ENCODE data around the gene ZNF800. TPM values are rescaled to one million over a fixed set of nuclear protein-coding genes. Genes with fewer than 3 reads are reported as not detected.

Gene ZNF800
- total RNA-seq, 1 experiment from 2014 or later, result 25.7 TPM

GRCh38 chr7:127393368-127394058, 1.0 kb upstream of the ZNF800 start:
- Histone ChIP-seq H3K4me3 (ENCODE audit: low read depth, low read length, poor library complexity, severe bottlenecking) (peak overlapping the region; percentile 82), H3K27me3 (replicated peaks; ENCODE audit: insufficient read depth, low read depth, low read length, poor library complexity) (no peaks in the 10 kb centered on the region), H3K27ac (ENCODE audit: low read depth, low read length, poor library complexity, severe bottlenecking) (peak overlapping the region; percentile 86), H3K9me3 (ENCODE audit: low read depth, low read length, poor library complexity, severe bottlenecking) (no peaks in the 10 kb centered on the region), H3K4me1 (ENCODE audit: insufficient read depth, low read length, poor library complexity, severe bottlenecking) (peaks cover 15% of the 10 kb centered on the region), H3K36me3 (ENCODE audit: insufficient read depth, low read length, poor library complexity, severe bottlenecking) (peaks cover 21% of the 10 kb centered on the region)
- POLR2A ChIA-PET (ENCODE audit: low non-redundant PET), result no interaction called here
- DNase-seq (ENCODE audit: low spot score), result peak; percentile 42
- intact Hi-C loops (cut with micrococcal nuclease; ENCODE audit: unreplicated experiment), result no loop called here
- CTCF ChIA-PET, result no interaction called here
- BruUV-seq (replicated peaks), result no TSS peak
- TF ChIP-seq CTCF (conservative IDR thresholded peaks at IDR 0.05; ENCODE audit: low read depth, low read length) (no peak), EZH2 (IDR thresholded peaks at IDR 0.05; ENCODE audit: borderline replicate concordance, low read depth, low read length, poor library complexity, severe bottlenecking) (no peak)

- DNase-seq (ENCODE audit: low spot score), result peak; percentile 86
- ChIA-PET CTCF (interaction anchor here (1.2 kb wide), 1 partner anchor 44 kb away, joined by 4 read pairs; no protein-coding TSS in a partner anchor), POLR2A (ENCODE audit: low non-redundant PET) (interaction anchor here (0.6 to 0.7 kb wide), 3 partner anchors 39 to 1086 kb away, joined by 3 to 4 read pairs (median 3); no protein-coding TSS in a partner anchor)
- Histone ChIP-seq H3K4me3 (ENCODE audit: low read depth, low read length, poor library complexity, severe bottlenecking) (peak overlapping the region; percentile 82), H3K27ac (ENCODE audit: low read depth, low read length, poor library complexity, severe bottlenecking) (peak overlapping the region; percentile 86), H3K4me1 (ENCODE audit: insufficient read depth, low read length, poor library complexity, severe bottlenecking) (peaks cover 15% of the 10 kb centered on the region), H3K36me3 (ENCODE audit: insufficient read depth, low read length, poor library complexity, severe bottlenecking) (peaks cover 28% of the 10 kb centered on the region), H3K9me3 (ENCODE audit: low read depth, low read length, poor library complexity, severe bottlenecking) (no peaks in the 10 kb centered on the region), H3K27me3 (replicated peaks; ENCODE audit: insufficient read depth, low read depth, low read length, poor library complexity) (no peaks in the 10 kb centered on the region)
- intact Hi-C loops (cut with micrococcal nuclease; ENCODE audit: unreplicated experiment), result no loop called here
- no TSS peak for BruUV-seq (replicated peaks)
- TF ChIP-seq EZH2 (IDR thresholded peaks at IDR 0.05; ENCODE audit: borderline replicate concordance, low read depth, low read length, poor library complexity, severe bottlenecking) (no peak), CTCF (conservative IDR thresholded peaks at IDR 0.05; ENCODE audit: low read depth, low read length) (no peak)
These were observed 334 bp downstream of the ZNF800 start for GRCh38 chr7:127392182-127392565.

- peak; percentile 47 for DNase-seq (ENCODE audit: low spot score)
- ChIA-PET POLR2A (ENCODE audit: low non-redundant PET) (interaction anchor here (0.6 kb wide), 1 partner anchor 40 kb away, joined by 3 read pairs; no protein-coding TSS in a partner anchor), CTCF (interaction anchor here (1.2 kb wide), 1 partner anchor 44 kb away, joined by 4 read pairs; no protein-coding TSS in a partner anchor)
- no peaks in the 10 kb centered on the region for H3K27me3 ChIP-seq (replicated peaks; ENCODE audit: insufficient read depth, low read depth, low read length, poor library complexity)
- no peak for TF ChIP-seq CTCF (conservative IDR thresholded peaks at IDR 0.05; ENCODE audit: low read depth, low read length)
- TF ChIP-seq EZH2 (IDR thresholded peaks at IDR 0.05; ENCODE audit: borderline replicate concordance, low read depth, low read length, poor library complexity, severe bottlenecking), result no peak
- H3K27ac ChIP-seq (ENCODE audit: low read depth, low read length, poor library complexity, severe bottlenecking), result peak overlapping the region; percentile 86
- no TSS peak for BruUV-seq (replicated peaks)
- H3K9me3 ChIP-seq (ENCODE audit: low read depth, low read length, poor library complexity, severe bottlenecking), result no peaks in the 10 kb centered on the region
- peak overlapping the region; percentile 82 for H3K4me3 ChIP-seq (ENCODE audit: low read depth, low read length, poor library complexity, severe bottlenecking)
- peaks cover 15% of the 10 kb centered on the region for H3K4me1 ChIP-seq (ENCODE audit: insufficient read depth, low read length, poor library complexity, severe bottlenecking)
- H3K36me3 ChIP-seq (ENCODE audit: insufficient read depth, low read length, poor library complexity, severe bottlenecking), result peaks cover 28% of the 10 kb centered on the region
- intact Hi-C loops (cut with micrococcal nuclease; ENCODE audit: unreplicated experiment), result no loop called here
These were observed 822 bp downstream of the ZNF800 start for GRCh38 chr7:127391591-127392181.

Measured in A673 (cell line).